GM13977 (cell line): Measurements from ENCODE around the gene ADGB.

Experiments used
- DNase-seq: peaks from one replicate; pipeline ENCODE4 v3.0.0; 2012; ENCODE audit warnings: low spot score
- in situ Hi-C: fragments of 300-500 bp; cut with MboI; formaldehyde crosslinking; loops from one replicate; pipeline ENCODE4 v1.12.0; 2022; ENCODE audit warnings: low sequenced_read_pairs, low pct_unique_long_range_greater_than_20kb, mixed read lengths, inconsistent platforms; ENCODE audit not compliant: unreplicated experiment
- TF ChIP-seq, protein P1 (sequence below): IDR thresholded peaks from 2 replicates; pipeline ENCODE4 v1.5.1; 2012; ENCODE audit warnings: mild to moderate bottlenecking, control low read depth; ENCODE audit not compliant: insufficient read depth; ENCODE audit errors: extremely low read depth, missing control alignments

Gene ADGB

DNA sequence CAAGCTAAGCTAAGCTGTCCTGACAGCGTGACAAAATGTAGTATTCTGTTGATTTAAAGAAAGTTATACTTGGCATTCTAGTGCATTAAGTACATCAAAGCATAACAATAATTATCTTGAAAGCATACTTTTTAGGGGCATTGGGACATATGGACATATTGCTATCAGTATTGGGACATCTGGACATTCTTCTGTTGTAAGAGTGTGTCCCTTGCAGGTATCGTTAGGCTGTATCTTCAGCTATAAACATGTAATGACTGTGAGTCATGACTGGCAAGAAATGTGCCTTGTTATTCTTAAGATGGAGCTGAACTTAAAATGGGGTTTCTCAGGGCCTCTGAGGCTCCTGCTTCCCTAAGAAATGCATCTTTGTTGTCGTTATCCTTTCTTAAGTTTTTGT is 74.3 kb downstream of the ADGB start:
- TF ChIP-seq, protein P1, sequence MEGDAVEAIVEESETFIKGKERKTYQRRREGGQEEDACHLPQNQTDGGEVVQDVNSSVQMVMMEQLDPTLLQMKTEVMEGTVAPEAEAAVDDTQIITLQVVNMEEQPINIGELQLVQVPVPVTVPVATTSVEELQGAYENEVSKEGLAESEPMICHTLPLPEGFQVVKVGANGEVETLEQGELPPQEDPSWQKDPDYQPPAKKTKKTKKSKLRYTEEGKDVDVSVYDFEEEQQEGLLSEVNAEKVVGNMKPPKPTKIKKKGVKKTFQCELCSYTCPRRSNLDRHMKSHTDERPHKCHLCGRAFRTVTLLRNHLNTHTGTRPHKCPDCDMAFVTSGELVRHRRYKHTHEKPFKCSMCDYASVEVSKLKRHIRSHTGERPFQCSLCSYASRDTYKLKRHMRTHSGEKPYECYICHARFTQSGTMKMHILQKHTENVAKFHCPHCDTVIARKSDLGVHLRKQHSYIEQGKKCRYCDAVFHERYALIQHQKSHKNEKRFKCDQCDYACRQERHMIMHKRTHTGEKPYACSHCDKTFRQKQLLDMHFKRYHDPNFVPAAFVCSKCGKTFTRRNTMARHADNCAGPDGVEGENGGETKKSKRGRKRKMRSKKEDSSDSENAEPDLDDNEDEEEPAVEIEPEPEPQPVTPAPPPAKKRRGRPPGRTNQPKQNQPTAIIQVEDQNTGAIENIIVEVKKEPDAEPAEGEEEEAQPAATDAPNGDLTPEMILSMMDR: no peak

DNA sequence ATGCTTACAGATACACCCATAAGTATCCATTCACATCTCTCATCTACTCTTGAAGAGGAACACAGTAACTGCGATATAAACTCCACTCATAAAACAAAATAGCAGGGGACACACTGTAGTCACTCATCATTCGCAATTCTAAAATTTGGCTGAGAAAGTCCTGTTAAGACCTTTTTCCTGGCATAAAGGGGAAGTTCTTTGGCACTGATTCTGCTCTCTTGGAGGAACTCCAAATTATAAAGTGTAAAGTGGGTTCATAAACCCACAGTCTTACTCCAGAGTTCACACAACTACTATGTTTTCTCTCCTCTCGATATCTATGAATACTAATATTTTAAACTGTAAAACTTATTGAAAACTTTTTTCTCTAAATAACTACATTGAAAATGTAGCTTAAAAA is 80.6 kb downstream of the ADGB start:
- DNase-seq: no peak
- TF ChIP-seq, protein P1: no peak
- in situ Hi-C loops: no loop called here

More for the DNA sequence above, 74.3 kb downstream of the ADGB start:
- in situ Hi-C loops: no loop called here
- no peak for DNase-seq

DNA sequence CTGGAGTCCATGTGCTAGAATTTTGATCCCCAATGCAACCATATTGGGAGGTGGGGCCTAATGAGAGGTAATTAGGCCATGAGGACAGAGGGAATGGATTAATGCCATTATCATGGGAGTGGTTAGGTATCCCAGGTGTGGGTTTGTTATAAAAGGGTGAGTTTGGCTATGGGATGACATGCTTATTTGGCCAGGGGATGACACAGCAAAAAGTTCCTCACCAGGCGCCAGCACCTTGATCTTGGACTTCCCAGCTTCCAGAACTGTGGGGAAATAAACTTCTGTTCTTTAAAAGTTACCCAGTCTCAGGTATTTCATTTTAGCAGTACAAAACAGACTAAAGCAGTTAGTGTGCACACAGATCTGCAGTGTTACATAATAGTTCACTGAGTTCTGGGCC is 84.1 kb downstream of the ADGB start:
- TF ChIP-seq, protein P1: no peak
- in situ Hi-C loops: no loop called here
- no peak for DNase-seq

DNA sequence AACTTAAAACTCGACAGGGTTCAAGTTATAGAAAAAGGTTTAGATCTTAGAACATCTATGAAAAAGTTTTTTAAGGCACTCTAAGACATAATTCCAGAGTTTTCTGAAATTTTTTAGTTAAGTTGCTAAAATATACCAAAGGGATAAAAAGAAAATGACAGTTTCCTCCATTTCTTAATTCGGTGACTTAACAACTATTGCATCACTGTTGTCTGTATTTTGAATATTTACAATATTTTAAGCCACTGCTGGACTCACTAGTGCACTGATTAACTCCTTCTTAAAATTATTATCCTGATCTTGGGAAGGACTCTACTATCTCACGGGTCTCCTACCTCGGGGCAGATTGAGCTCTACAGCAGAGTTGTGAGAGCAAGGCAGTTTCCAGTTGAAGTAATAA is 91.0 kb downstream of the ADGB start:
- TF ChIP-seq, protein P1: no peak
- DNase-seq: no peak
- in situ Hi-C loops: no loop called here

DNA sequence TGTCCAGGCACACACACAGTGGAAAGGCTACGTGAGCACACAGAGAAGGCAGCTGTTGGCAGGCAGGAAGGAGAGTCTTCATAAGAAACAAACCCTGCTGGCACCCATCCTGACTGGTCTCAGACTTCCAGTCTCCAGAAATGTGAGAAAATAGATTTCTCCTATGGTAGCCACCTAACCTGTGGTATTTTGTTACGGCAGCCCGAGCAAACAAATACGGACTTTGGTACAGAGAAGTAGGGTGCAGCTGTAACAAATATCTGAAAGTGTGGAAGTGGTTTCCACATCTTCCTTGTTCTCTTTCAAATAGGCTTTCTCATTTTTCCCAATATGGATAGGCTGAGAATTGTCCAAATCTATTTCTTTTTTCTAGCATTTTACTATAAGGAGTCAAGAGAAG is 94.6 kb downstream of the ADGB start:
- TF ChIP-seq, protein P1: no peak
- in situ Hi-C loops: no loop called here
- DNase-seq: no peak

DNA sequence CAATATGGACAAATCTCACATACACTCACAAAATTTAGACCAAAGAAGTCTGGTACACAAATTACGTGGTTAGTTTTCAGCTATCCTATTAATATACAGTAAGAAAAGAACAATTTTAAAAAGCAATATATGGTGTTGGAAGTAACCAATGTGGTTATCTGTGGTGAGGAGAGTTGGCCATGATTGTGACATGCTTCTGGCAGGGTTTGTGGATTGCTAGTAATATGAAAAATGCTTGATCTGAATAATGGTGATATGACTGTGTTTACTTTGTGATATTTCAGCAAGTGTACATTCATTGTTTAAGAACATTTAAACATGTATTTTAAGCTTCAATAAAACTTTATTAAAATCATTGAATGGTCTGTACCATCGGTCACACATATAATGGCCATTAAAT is 99.1 kb downstream of the ADGB start:
- DNase-seq: no peak
- TF ChIP-seq, protein P1: no peak
- in situ Hi-C loops: no loop called here
